K562 (cell line): ENCODE measurements around the gene PCCA. TPM values are rescaled to one million over a fixed set of nuclear protein-coding genes. Genes with fewer than 3 reads are reported as not detected.
"Not testable (repeated sequence)": the region's sequence is repeated elsewhere in the genome, so short reads cannot be mapped to it uniquely, and the experiment has no call there.

Experiments
- ATAC-seq: fragments of 200-7000 bp; cut with Tn5 transposase; 3 replicates; pipeline ENCODE4 v1.9.1; 2020; ENCODE audit warnings: moderate library complexity
- BruUV-seq: library from RNA; stranded (reverse); fragments of 400-500 nt; replicated peaks from 2 replicates; lab custom pipeline; 2021; lab: Mats Ljungman, UMichigan
- CTCF ChIA-PET: fragments of 300-600 bp; formaldehyde crosslinking; extraction: SDS; loops from one replicate; lab custom pipeline; 2021; ENCODE audit warnings: low intra/inter-chr PET ratio; lab: Yijun Ruan, JAX
- POLR2A ChIA-PET: fragments of 300-600, 350-650 bp; sonication (Branson Sonifier 250); formaldehyde crosslinking; extraction: SDS; loops from one replicate; lab custom pipeline; 2021; ENCODE audit warnings: antibody characterized with exemption, inconsistent platforms; lab: Yijun Ruan, JAX
- DNase-seq, 4 experiments: peaks; one replicate each; pipeline versions ENCODE4 v3.0.0 to v3.0.0-alpha.2; 2011 to 2018; ENCODE audit warnings: low spot score in 3 of 4, mixed read lengths in 3 of 4; ENCODE audit errors: extremely low read depth in 1 of 4
- FAIRE-seq: peaks from 2 replicates; lab custom pipeline; 2011; peaks lifted over from hg19 to GRCh38; lab: Jason Lieb, UNC
- H2AFZ ChIP-seq: 2 replicates; pipeline ENCODE4 v1.6.0; 2011; ENCODE audit warnings: low read depth, low read length, control low read depth, inconsistent platforms
- H3K27ac ChIP-seq: fragments of 200-600 bp; 3 replicates; pipeline ENCODE4 v1.8.0; 2011; ENCODE audit warnings: low read depth, mild to moderate bottlenecking, control low read depth, inconsistent platforms, low read length, moderate library complexity, mixed read lengths; ENCODE audit errors: extremely low read depth
- H3K27me3 ChIP-seq, 2 experiments: fragments of 300-600 bp in 1 of 2; 2 replicates in 1 of 2; 3 replicates in 1 of 2; pipeline versions ENCODE4 v1.6.0 to v1.8.0; 2011; ENCODE audit warnings: inconsistent platforms in 2 of 2, low read length in 2 of 2, mild to moderate bottlenecking in 1 of 2, mixed read lengths in 1 of 2, moderate library complexity in 1 of 2; ENCODE audit not compliant: control insufficient read depth in 2 of 2, insufficient read depth in 2 of 2
- H3K36me3 ChIP-seq: fragments of 300-600 bp; 3 replicates; pipeline ENCODE4 v1.8.0; 2011; ENCODE audit warnings: mild to moderate bottlenecking, low read length, inconsistent platforms; ENCODE audit not compliant: control insufficient read depth, insufficient read depth
- H3K4me1 ChIP-seq, 2 experiments: fragments of 200-600 bp in 1 of 2; replicated peaks in 1 of 2; 2 replicates in 1 of 2; 3 replicates in 1 of 2; pipeline versions ENCODE4 v1.5.1 to v1.8.0; 2011; ENCODE audit warnings: inconsistent platforms in 2 of 2, low read length in 2 of 2, mild to moderate bottlenecking in 1 of 2, mixed read lengths in 1 of 2, moderate library complexity in 1 of 2; ENCODE audit not compliant: control insufficient read depth in 2 of 2, insufficient read depth in 2 of 2
- H3K4me2 ChIP-seq: 2 replicates; pipeline ENCODE4 v1.6.1; 2011; ENCODE audit warnings: low read length, control low read depth, inconsistent platforms, mixed read lengths; ENCODE audit not compliant: insufficient read depth
- H3K4me3 ChIP-seq: fragments of 200-600 bp; sonication (generic), shearing (Covaris generic); 2 replicates; pipeline ENCODE4 v1.5.1; 2016; ENCODE audit warnings: control low read depth, inconsistent platforms
- H3K79me2 ChIP-seq: fragments of 200-600 bp; 3 replicates; pipeline ENCODE4 v1.8.0; 2011; ENCODE audit warnings: low read length, inconsistent platforms; ENCODE audit not compliant: control insufficient read depth, insufficient read depth
- H3K9ac ChIP-seq, 2 experiments: 2 replicates each; pipeline versions ENCODE4 v1.6.0 to v1.6.1; 2011; ENCODE audit warnings: low read depth in 2 of 2, low read length in 2 of 2, control low read depth in 1 of 2, inconsistent platforms in 1 of 2, mild to moderate bottlenecking in 1 of 2, mixed read lengths in 1 of 2; ENCODE audit not compliant: insufficient read depth in 1 of 2
- H3K9me1 ChIP-seq: one replicate; pipeline ENCODE4 v1.6.0; 2011; ENCODE audit warnings: inconsistent platforms, mild to moderate bottlenecking, low read length, moderate library complexity; ENCODE audit not compliant: control insufficient read depth, insufficient read depth
- H3K9me3 ChIP-seq: replicated peaks from 2 replicates; pipeline ENCODE4 v1.5.1; 2011; ENCODE audit warnings: low read depth, low read length, inconsistent platforms; ENCODE audit not compliant: control insufficient read depth, insufficient read depth
- H4K20me1 ChIP-seq: replicated peaks from 2 replicates; pipeline ENCODE4 v1.6.1; 2011; ENCODE audit warnings: low read length, inconsistent platforms, mixed read lengths; ENCODE audit not compliant: control insufficient read depth, insufficient read depth
- CBFB ChIP-seq: sonication (generic); formaldehyde crosslinking; IDR thresholded peaks from 2 replicates; pipeline ENCODE4 v1.4.0; 2020; ENCODE audit warnings: mild to moderate bottlenecking, missing genetic modification reagents
- DEAF1 ChIP-seq: fragments of 450-650 bp; formaldehyde crosslinking; IDR thresholded peaks from 2 replicates; pipeline ENCODE4 v1.4.0; 2020; ENCODE audit warnings: mild to moderate bottlenecking, moderate library complexity
- E2F3 ChIP-seq: fragments of 250-450 bp; sonication (Bioruptor Pico); IDR thresholded peaks from 2 replicates; pipeline ENCODE4 v1.4.0; 2020; ENCODE audit warnings: mild to moderate bottlenecking
- E2F8 ChIP-seq: fragments of 450-650 bp; IDR thresholded peaks from 2 replicates; pipeline ENCODE4 v1.7.1; 2018; ENCODE audit warnings: mild to moderate bottlenecking, low read depth; ENCODE audit not compliant: partially characterized antibody
- EGR1 ChIP-seq: fragments of 450-650 bp; conservative IDR thresholded peaks from 2 replicates; pipeline ENCODE4 v1.6.1; 2017; ENCODE audit warnings: mild to moderate bottlenecking
- HDAC6 ChIP-seq: IDR thresholded peaks from 2 replicates; pipeline ENCODE4 v1.6.1; 2012; ENCODE audit warnings: low read depth, mild to moderate bottlenecking, control low read depth, inconsistent platforms, low read length, moderate library complexity
- IRF1 ChIP-seq: sonication (generic); formaldehyde crosslinking; IDR thresholded peaks from 2 replicates; pipeline ENCODE4 v1.8.0; 2022; ENCODE audit warnings: missing genetic modification reagents, mild to moderate bottlenecking, borderline replicate concordance
- NFIC ChIP-seq: fragments of 450-650 bp; IDR thresholded peaks from 2 replicates; pipeline ENCODE4 v1.6.1; 2017; ENCODE audit warnings: mild to moderate bottlenecking, inconsistent platforms
- NR3C1 ChIP-seq: sonication (generic); formaldehyde crosslinking; IDR thresholded peaks from 2 replicates; pipeline ENCODE4 v1.8.1; 2022; ENCODE audit warnings: missing genetic modification reagents
- PCBP1 ChIP-seq: fragments of 200-400 bp; formaldehyde crosslinking; IDR thresholded peaks from 2 replicates; pipeline ENCODE4 v1.6.1; 2018; ENCODE audit warnings: mild to moderate bottlenecking, low read depth, low read length; ENCODE audit not compliant: poor library complexity, severe bottlenecking
- PML ChIP-seq: IDR thresholded peaks from 2 replicates; pipeline ENCODE4 v1.6.1; 2012; ENCODE audit warnings: low read length, inconsistent platforms
- PYGO2 ChIP-seq: fragments of 450-650 bp; IDR thresholded peaks from 2 replicates; pipeline ENCODE4 v1.6.1; 2016; ENCODE audit warnings: mild to moderate bottlenecking, missing genetic modification characterization, moderate library complexity, missing compliant biosample characterization
- SFPQ ChIP-seq: fragments of 200-400 bp; formaldehyde crosslinking; IDR thresholded peaks from 2 replicates; pipeline ENCODE4 v1.6.1; 2017; ENCODE audit warnings: mild to moderate bottlenecking, low read depth, low read length, moderate library complexity
- ZBTB2 ChIP-seq: fragments of 450-650 bp; IDR thresholded peaks from 2 replicates; pipeline ENCODE4 v1.6.1; 2016; ENCODE audit warnings: antibody characterized with exemption
- WGBS: fragments of 100-300 bp; shearing (Covaris generic); methylation state at CpG from one replicate; pipeline ENCODE4 v1.1.6; 2016; ENCODE audit warnings: low coverage, mixed read lengths; ENCODE audit not compliant: insufficient coverage; ENCODE audit errors: missing lambda C conversion rate; 5-methylcytosine and 5-hydroxymethylcytosine counted together
- in situ Hi-C: fragments of 300-500 bp; cut with MboI; formaldehyde crosslinking; loops from 4 replicates; pipeline ENCODE4 v1.15.0; 2018; ENCODE audit warnings: inconsistent platforms, mixed read lengths
- intact Hi-C: fragments of 100-400 bp; cut with micrococcal nuclease; formaldehyde crosslinking; loops from 2 replicates; pipeline ENCODE4 v1.14.2; 2022
- polyA plus RNA-seq, 8 experiments: library from polyadenylated mRNA; depleted of rRNA in 4 of 8; stranded (reverse) in 5 of 8; unstranded in 3 of 8; fragments of >200 nt; fragmentation: Nextera tagmentation in 2 of 8; fragmentation: Illumina TruSeq in 1 of 8; extraction: Ambion mirVana in 2 of 8; extraction: Trizol in 1 of 8; gene quantifications; 2 replicates each; pipeline versions ENCODE4 v1.2.1 to v1.2.3, GENCODE V29; 2011 to 2014; ENCODE audit warnings: inconsistent platforms in 1 of 8, missing spikeins in 1 of 8
- total RNA-seq, 7 experiments: library from RNA; depleted of rRNA in 6 of 7; stranded (reverse); fragments of >200 nt in 6 of 7; fragmentation: Illumina TruSeq in 2 of 7; extraction: Trizol in 2 of 7; gene quantifications; 2 replicates each; pipeline versions ENCODE4 v1.2.1 to v1.2.3, GENCODE V29; 2011 to 2021; ENCODE audit warnings: low replicate concordance in 1 of 7

Gene PCCA
- total and polyA plus RNA-seq, 9 of the 15 experiments (the other 6 are each of a cell fraction or from before 2014, with no cell fraction given): 5.2 to 14.1 (median 9.7) TPM

- TF ChIP-seq SFPQ (no peak), E2F3 (CRISPR knock-in tag) (no peak), IRF1 (CRISPR knock-in tag) (no peak), DEAF1 (0 out of 2 replicates have a peak, but pooled peaks have one; percentile 42), E2F8 (no peak), CBFB (CRISPR knock-in tag) (no peak), NR3C1 (CRISPR knock-in tag) (no peak), ZBTB2 (no peak), PYGO2 (tag) (no peak), PML (no peak), EGR1 (no peak), NFIC (0 out of 2 replicates have a peak, but pooled peaks have one; percentile 25), PCBP1 (no peak), HDAC6 (no peak)
- TF ChIP-seq, all 486 proteins: peak for 7
Observed at GRCh38 chr13:100573121-100573520, 484.2 kb downstream of the PCCA start (continued).

- H3K9ac ChIP-seq, CTCF ChIA-PET, ATAC-seq, BruUV-seq, H3K79me2 ChIP-seq, H3K4me2 ChIP-seq, in situ Hi-C loops, H3K36me3 ChIP-seq, H3K9me3 ChIP-seq, DNase-seq, H4K20me1 ChIP-seq, H3K4me3 ChIP-seq, H2AFZ ChIP-seq, H3K4me1 ChIP-seq, POLR2A ChIA-PET, FAIRE-seq, H3K27me3 ChIP-seq, H3K9me1 ChIP-seq, H3K27ac ChIP-seq: not testable (repeated sequence)
- intact Hi-C loops: loop anchor here (10.0 kb wide), 2 partner anchors 268 to 358 kb away; no protein-coding TSS in a partner anchor
- whole genome bisulfite sequencing: 60% methylated on average over 1 of the region's 4 CpGs
Observed at GRCh38 chr13:100577239-100577638, 488.3 kb downstream of the PCCA start.
